ENCODE data around the gene LTB.
"Not testable (repeated sequence)": the region's sequence is repeated elsewhere in the genome, so short reads cannot be mapped to it uniquely, and the experiment has no call there.

The LTB gene

GRCh38 chr6:31557443-31558317 is 24.5 kb downstream of the LTB start:
- Histone ChIP-seq H3K36me3 (ENCODE audit: control insufficient read depth, insufficient read depth, low read length) (peaks cover 1% of the 10 kb centered on the region), H3K4me3 (replicated peaks; ENCODE audit: low read depth, low read length) (no peak overlapping the region), H3K27me3 (replicated peaks; ENCODE audit: control insufficient read depth, insufficient read depth, low read length) (no peaks in the 10 kb centered on the region)
- no peak for TF ChIP-seq CTCF (IDR thresholded peaks at IDR 0.05; ENCODE audit: insufficient read depth, low read length, poor library complexity, severe bottlenecking)
- no peak for DNase-seq (ENCODE audit: extremely low read depth, insufficient read length)

- TF ChIP-seq CTCF (IDR thresholded peaks at IDR 0.05; ENCODE audit: insufficient read depth, low read length, poor library complexity, severe bottlenecking) = no peak
- Histone ChIP-seq H3K4me3 (replicated peaks; ENCODE audit: low read depth, low read length) (no peak overlapping the region; the same call in 1 of the 2 replicates), H3K36me3 (ENCODE audit: control insufficient read depth, insufficient read depth, low read length) (peaks cover 1% of the 10 kb centered on the region), H3K27me3 (replicated peaks; ENCODE audit: control insufficient read depth, insufficient read depth, low read length) (no peaks in the 10 kb centered on the region)
- no peak for DNase-seq (ENCODE audit: extremely low read depth, insufficient read length)
These were observed 25.9 kb downstream of the LTB start for GRCh38 chr6:31556307-31556706.

- H3K36me3 ChIP-seq (ENCODE audit: control insufficient read depth, insufficient read depth, low read length); H3K27me3 ChIP-seq (replicated peaks; ENCODE audit: control insufficient read depth, insufficient read depth, low read length); DNase-seq (ENCODE audit: extremely low read depth, insufficient read length); H3K4me3 ChIP-seq (replicated peaks; ENCODE audit: low read depth, low read length): not testable (repeated sequence)
- peak; percentile 68 for TF ChIP-seq CTCF (IDR thresholded peaks at IDR 0.05; ENCODE audit: insufficient read depth, low read length, poor library complexity, severe bottlenecking)
These were observed 30.9 kb downstream of the LTB start for GRCh38 chr6:31551371-31551770.

GRCh38 chr6:31548544-31548873 is 33.7 kb downstream of the LTB start:
- Histone ChIP-seq H3K4me3 (replicated peaks; ENCODE audit: low read depth, low read length) (no peak overlapping the region; the same call in 1 of the 2 replicates), H3K27me3 (replicated peaks; ENCODE audit: control insufficient read depth, insufficient read depth, low read length) (no peaks in the 10 kb centered on the region), H3K36me3 (ENCODE audit: control insufficient read depth, insufficient read depth, low read length) (no peaks in the 10 kb centered on the region)
- TF ChIP-seq CTCF (IDR thresholded peaks at IDR 0.05; ENCODE audit: insufficient read depth, low read length, poor library complexity, severe bottlenecking) = no peak
- DNase-seq (ENCODE audit: extremely low read depth, insufficient read length) = no peak

- TF ChIP-seq CTCF (IDR thresholded peaks at IDR 0.05; ENCODE audit: insufficient read depth, low read length, poor library complexity, severe bottlenecking) = no peak
- peak overlapping the region; percentile 53 for H3K4me3 ChIP-seq (replicated peaks; ENCODE audit: low read depth, low read length)
- no peak for DNase-seq (ENCODE audit: extremely low read depth, insufficient read length)
- no peaks in the 10 kb centered on the region for H3K27me3 ChIP-seq (replicated peaks; ENCODE audit: control insufficient read depth, insufficient read depth, low read length)
- no peaks in the 10 kb centered on the region for H3K36me3 ChIP-seq (ENCODE audit: control insufficient read depth, insufficient read depth, low read length)
These were observed 34.3 kb downstream of the LTB start for GRCh38 chr6:31547727-31548543.

Measured in GM06990 (cell line).